IMR-90 (cell line): ENCODE results near the gene CACNA2D4. TPM values are rescaled to one million over a fixed set of nuclear protein-coding genes. Genes with fewer than 3 reads are reported as not detected.

Experiments
- ATAC-seq: fragments of 200-7000 bp; cut with Tn5 transposase; 2 replicates; pipeline ENCODE4 v1.9.1; 2020; ENCODE audit warnings: low read depth, mild to moderate bottlenecking, moderate library complexity
- BruUV-seq: library from RNA; stranded (reverse); fragments of 400-500 nt; replicated peaks from 2 replicates; lab custom pipeline; 2021; lab: Mats Ljungman, UMichigan
- CTCF ChIA-PET: fragments of 300-600 bp; formaldehyde crosslinking; extraction: SDS; loops from one replicate; lab custom pipeline; 2021; ENCODE audit warnings: antibody characterized with exemption; lab: Yijun Ruan, JAX
- POLR2A ChIA-PET: fragments of 300-600 bp; sonication (Branson Sonifier 250); formaldehyde crosslinking; loops from one replicate; lab custom pipeline; 2022; ENCODE audit warnings: antibody characterized with exemption; ENCODE audit not compliant: unreplicated experiment; lab: Charles Lee
- DNase-seq: peaks from one replicate; pipeline ENCODE4 v3.0.0; 2013
- H2AFZ ChIP-seq: replicated peaks from 2 replicates; pipeline ENCODE3; 2013; ENCODE audit warnings: low read length, mild to moderate bottlenecking; ENCODE audit not compliant: poor library complexity
- H2AK5ac ChIP-seq: 2 replicates; pipeline ENCODE4 v1.6.1; 2013; ENCODE audit warnings: low read depth, low read length, inconsistent platforms
- H2AK9ac ChIP-seq: replicated peaks from 2 replicates; pipeline ENCODE3; 2013; ENCODE audit warnings: mild to moderate bottlenecking, low read depth, low read length, moderate library complexity; ENCODE audit not compliant: poor library complexity
- H2BK120ac ChIP-seq: 2 replicates; pipeline ENCODE4 v1.6.1; 2013; ENCODE audit warnings: low read depth, low read length, inconsistent platforms
- H2BK15ac ChIP-seq: 3 replicates; pipeline ENCODE4 v1.6.1; 2013; ENCODE audit warnings: low read depth, low read length, inconsistent platforms
- H2BK20ac ChIP-seq: 2 replicates; pipeline ENCODE4 v1.6.1; 2013; ENCODE audit warnings: low read depth, mild to moderate bottlenecking, inconsistent platforms, low read length, moderate library complexity
- H2BK5ac ChIP-seq: 2 replicates; pipeline ENCODE4 v1.6.1; 2013; ENCODE audit warnings: mild to moderate bottlenecking, low read depth, low read length, inconsistent platforms; ENCODE audit not compliant: poor library complexity, severe bottlenecking
- H3K14ac ChIP-seq: replicated peaks from 2 replicates; pipeline ENCODE4 v1.6.1; 2013; ENCODE audit warnings: low read depth, low read length, inconsistent platforms
- H3K18ac ChIP-seq: 2 replicates; pipeline ENCODE4 v1.6.1; 2013; ENCODE audit warnings: low read depth, low read length, control low read depth
- H3K23ac ChIP-seq: 2 replicates; pipeline ENCODE4 v1.6.1; 2013; ENCODE audit warnings: low read depth, low read length, inconsistent platforms
- H3K27ac ChIP-seq: 2 replicates; pipeline ENCODE4 v1.5.1; 2013; ENCODE audit warnings: mild to moderate bottlenecking, control low read depth, low read length; ENCODE audit not compliant: insufficient read depth
- H3K27me3 ChIP-seq: 2 replicates; pipeline ENCODE4 v1.6.1; 2013; ENCODE audit warnings: low read length; ENCODE audit not compliant: control insufficient read depth, insufficient read depth
- H3K36me3 ChIP-seq: 2 replicates; pipeline ENCODE4 v1.6.1; 2013; ENCODE audit warnings: low read length, mixed read lengths; ENCODE audit not compliant: control insufficient read depth, insufficient read depth
- H3K4ac ChIP-seq: 2 replicates; pipeline ENCODE4 v1.6.1; 2013; ENCODE audit warnings: low read depth, low read length, inconsistent platforms
- H3K4me1 ChIP-seq: 2 replicates; pipeline ENCODE4 v1.6.1; 2013; ENCODE audit warnings: low read length, mixed read lengths; ENCODE audit not compliant: control insufficient read depth, insufficient read depth
- H3K4me2 ChIP-seq: 2 replicates; pipeline ENCODE4 v1.6.1; 2013; ENCODE audit warnings: low read depth, mild to moderate bottlenecking, control low read depth, low read length, moderate library complexity
- H3K4me3 ChIP-seq: 2 replicates; pipeline ENCODE4 v1.5.1; 2013; ENCODE audit warnings: low read depth, mild to moderate bottlenecking, control low read depth, low read length, moderate library complexity; ENCODE audit not compliant: insufficient read depth
- H3K56ac ChIP-seq: 2 replicates; pipeline ENCODE4 v1.6.1; 2013; ENCODE audit warnings: low read length, inconsistent platforms; ENCODE audit not compliant: insufficient read depth; ENCODE audit errors: extremely low read depth
- H3K79me1 ChIP-seq, 2 experiments: 2 replicates each; pipeline ENCODE4 v1.6.1; 2013; ENCODE audit warnings: low read length in 2 of 2, inconsistent platforms in 1 of 2, low read depth in 1 of 2
- H3K9ac ChIP-seq: 2 replicates; pipeline ENCODE4 v1.6.1; 2013; ENCODE audit warnings: low read depth, low read length, control low read depth
- H3K9me1 ChIP-seq: 2 replicates; pipeline ENCODE4 v1.6.1; 2013; ENCODE audit warnings: low read length, inconsistent platforms; ENCODE audit not compliant: insufficient read depth
- H3K9me3 ChIP-seq: 2 replicates; pipeline ENCODE4 v1.6.1; 2013; ENCODE audit warnings: low read length; ENCODE audit not compliant: control insufficient read depth, insufficient read depth
- H4K20me1 ChIP-seq: 2 replicates; pipeline ENCODE4 v1.6.1; 2013; ENCODE audit warnings: low read length, inconsistent platforms; ENCODE audit not compliant: insufficient read depth
- H4K5ac ChIP-seq: 2 replicates; pipeline ENCODE4 v1.6.1; 2013; ENCODE audit warnings: mild to moderate bottlenecking, low read depth, low read length, control low read depth
- H4K8ac ChIP-seq, 2 experiments: 2 replicates each; pipeline ENCODE4 v1.6.1; 2013; ENCODE audit warnings: low read depth in 2 of 2, low read length in 2 of 2, control low read depth in 1 of 2, inconsistent platforms in 1 of 2
- H4K91ac ChIP-seq: 2 replicates; pipeline ENCODE4 v1.6.1; 2013; ENCODE audit warnings: low read depth, low read length, inconsistent platforms; ENCODE audit not compliant: insufficient read depth
- CTCF ChIP-seq: conservative IDR thresholded peaks from 2 replicates; pipeline ENCODE4 v1.5.1; 2012; ENCODE audit warnings: mild to moderate bottlenecking, low read depth, low read length, improper control_type of control experiment
- ELK1 ChIP-seq: fragments of 150-350 bp; IDR thresholded peaks from 2 replicates; pipeline ENCODE4 v1.6.1; 2016; ENCODE audit warnings: low read depth, mild to moderate bottlenecking, low read length, moderate library complexity, borderline replicate concordance
- FOS ChIP-seq: fragments of 150-350 bp; IDR thresholded peaks from 2 replicates; pipeline ENCODE4 v1.6.1; 2016; ENCODE audit warnings: low read depth, low read length
- POLR2A ChIP-seq: IDR thresholded peaks from 2 replicates; pipeline ENCODE4 v1.6.1; 2012; ENCODE audit warnings: mild to moderate bottlenecking, low read depth, low read length
- RFX5 ChIP-seq: IDR thresholded peaks from 2 replicates; pipeline ENCODE4 v1.8.0; 2012; ENCODE audit warnings: low read depth, mild to moderate bottlenecking, low read length, moderate library complexity
- WGBS, 2 experiments: methylation state at CpG; one replicate each; pipeline versions ENCODE4 v1.1.5 to v1.1.7; 2013; ENCODE audit warnings: missing lambda C conversion rate in 2 of 2; ENCODE audit not compliant: insufficient read length in 1 of 2; ENCODE audit errors: extremely low coverage in 2 of 2; 5-methylcytosine and 5-hydroxymethylcytosine counted together
- dilution Hi-C: fragments of 300-500 bp; cut with HindIII; formaldehyde crosslinking; loops from one replicate; pipeline ENCODE4 v1.14.3; 2018; ENCODE audit warnings: low sequenced_read_pairs; ENCODE audit not compliant: unreplicated experiment
- in situ Hi-C: fragments of 300-500 bp; cut with MboI; formaldehyde crosslinking; loops from 3 replicates; pipeline ENCODE4 v1.14.3; 2019; ENCODE audit warnings: low sequenced_read_pairs, inconsistent platforms, mixed read lengths
- intact Hi-C: fragments of 100-400 bp; cut with micrococcal nuclease; formaldehyde crosslinking; loops from 2 replicates; pipeline ENCODE4 v1.10.0; 2022
- polyA plus RNA-seq, 3 experiments: library from polyadenylated mRNA; depleted of rRNA; stranded (reverse); fragments of >200 nt; gene quantifications; 2 replicates each; pipeline ENCODE4 v1.2.3, GENCODE V29; 2012; ENCODE audit warnings: low replicate concordance in 1 of 3
- total RNA-seq: library from RNA; depleted of rRNA; stranded (reverse); fragments of >200 nt; gene quantifications from 2 replicates; pipeline ENCODE4 v1.2.3, GENCODE V29; 2012

Gene CACNA2D4
- total and polyA plus RNA-seq, 2 of the 4 experiments (the other 2 are of a cell fraction) = 0.18 to 0.22 TPM

- Histone ChIP-seq H4K5ac (no peak overlapping the region), H3K23ac (no peak overlapping the region), H3K4me2 (no peak overlapping the region), H2BK5ac (no peak overlapping the region), H3K9me3 (no peaks in the 10 kb centered on the region), H3K9ac (no peak overlapping the region), H2BK20ac (no peak overlapping the region), H3K4me3 (no peak overlapping the region), H3K4ac (no peak overlapping the region), H3K79me1 (0 out of 4 replicates have a peak, but pooled peaks cover 0 to under 1% of the 10 kb centered on the region in 2 experiments), H2AFZ (no peak overlapping the region), H3K27ac (no peak overlapping the region), H3K4me1 (no peaks in the 10 kb centered on the region), H2AK5ac (no peak overlapping the region), H3K9me1 (peaks cover under 1% of the 10 kb centered on the region; the same call in 1 of the 2 replicates), H3K27me3 (no peaks in the 10 kb centered on the region; the same call in 1 of the 2 replicates), H4K91ac (no peak overlapping the region), H4K20me1 (no peaks in the 10 kb centered on the region), H3K56ac (no peak overlapping the region), H3K18ac (no peak overlapping the region), H2BK120ac (no peak overlapping the region), H2BK15ac (no peak overlapping the region), H4K8ac (no peak overlapping the region), H3K14ac (no peak overlapping the region), H3K36me3 (no peaks in the 10 kb centered on the region), H2AK9ac (no peak overlapping the region)
- in situ Hi-C loops (loop anchor here (10.0 to 25.0 kb wide), 3 partner anchors 223 to 783 kb away; no protein-coding TSS in a partner anchor), intact Hi-C loops (no loop called here), dilution Hi-C loops (no loop called here)
- ChIA-PET POLR2A (no interaction called here), CTCF (interaction anchor here (1.0 to 1.7 kb wide), 2 partner anchors 10 to 138 kb away, joined by 3 to 7 read pairs; no protein-coding TSS in a partner anchor)
- no TSS peak for BruUV-seq
- ATAC-seq = no peak
- TF ChIP-seq CTCF (no peak), RFX5 (no peak), ELK1 (no peak), POLR2A (no peak), FOS (no peak)
- 50% methylated on average over 1 of the region's 16 CpGs; no CpG with 5 or more reads in 1 of the 2 experiments for WGBS, 2 experiments
- peak; percentile 29 for DNase-seq
Observed at GRCh38 chr12:1801303-1801975, 117.0 kb downstream of the CACNA2D4 start.
